ENCODE results near the gene CDYL. TPM values are rescaled to one million over a fixed set of nuclear protein-coding genes. Genes with fewer than 3 reads are reported as not detected.

Gene CDYL
- total and polyA plus RNA-seq, 2 of the 4 experiments (the other 2 are of a cell fraction), result 14.2 to 92.1 TPM

DNA sequence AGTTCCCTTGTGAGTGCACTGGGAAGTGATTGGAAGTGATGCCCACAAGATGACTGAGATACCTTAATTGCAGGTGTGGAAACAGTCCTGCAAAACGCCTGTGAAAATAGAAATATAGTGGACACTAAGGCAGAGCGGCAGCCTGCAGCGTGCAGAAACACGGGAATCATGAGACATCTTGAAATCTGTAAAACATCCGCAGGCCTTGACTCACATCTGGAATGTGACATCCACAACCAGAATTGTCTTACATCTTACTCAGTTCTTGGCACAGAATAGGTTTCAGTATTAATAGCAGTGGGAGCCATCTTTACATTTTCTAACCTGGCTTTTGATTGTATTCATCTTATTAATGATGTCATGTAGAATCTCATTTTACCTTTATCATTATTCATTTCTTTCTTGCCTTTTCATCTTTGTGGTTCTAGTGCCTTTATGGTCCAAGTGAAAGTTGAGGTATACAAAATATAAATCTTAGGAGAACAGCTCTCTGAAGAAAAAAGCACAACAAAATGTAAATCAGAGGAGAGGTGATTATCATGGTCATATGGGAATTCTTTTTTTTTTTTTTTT lies 44.6 kb downstream of the CDYL start:
- ChIA-PET CTCF (no interaction called here), POLR2A (ENCODE audit: unreplicated experiment) (no interaction called here)
- Histone ChIP-seq H3K9me1 (ENCODE audit: insufficient read depth, low read length) (peaks cover 9% of the 10 kb centered on the region), H2BK120ac (ENCODE audit: low read depth, low read length) (no peak overlapping the region), H2BK20ac (ENCODE audit: low read depth, low read length) (no peak overlapping the region), H3K36me3 (ENCODE audit: control insufficient read depth, insufficient read depth, low read length) (no peaks in the 10 kb centered on the region), H3K23ac (ENCODE audit: low read depth, low read length) (no peak overlapping the region), H2BK15ac (ENCODE audit: low read depth, low read length) (no peak overlapping the region), H4K20me1 (ENCODE audit: insufficient read depth, low read length) (peaks cover 54% of the 10 kb centered on the region), H3K4ac (ENCODE audit: low read depth, low read length) (no peak overlapping the region), H4K5ac (ENCODE audit: low read depth, low read length) (no peak overlapping the region), H3K79me1 (ENCODE audit: low read depth in 1 of 2, low read length in 2 of 2) (peaks cover 30 to 71% of the 10 kb centered on the region in 2 experiments; a peak in 3 of 4 replicates), H2AK5ac (ENCODE audit: low read depth, low read length) (no peak overlapping the region), H2AFZ (replicated peaks; ENCODE audit: low read length, poor library complexity) (no peak overlapping the region), H2AK9ac (replicated peaks; ENCODE audit: low read depth, low read length, poor library complexity) (no peak overlapping the region), H3K4me3 (ENCODE audit: insufficient read depth, low read depth, low read length) (no peak overlapping the region), H3K27ac (ENCODE audit: insufficient read depth, low read length) (no peak overlapping the region), H3K9ac (ENCODE audit: low read depth, low read length) (no peak overlapping the region), H4K91ac (ENCODE audit: insufficient read depth, low read depth, low read length) (no peak overlapping the region), H3K27me3 (ENCODE audit: control insufficient read depth, insufficient read depth, low read length) (no peaks in the 10 kb centered on the region), H3K56ac (ENCODE audit: extremely low read depth, insufficient read depth, low read length) (no peak overlapping the region), H3K4me1 (ENCODE audit: control insufficient read depth, insufficient read depth, low read length) (peaks cover 2% of the 10 kb centered on the region), H2BK5ac (ENCODE audit: low read depth, low read length, poor library complexity, severe bottlenecking) (no peak overlapping the region), H3K9me3 (ENCODE audit: control insufficient read depth, insufficient read depth, low read length) (peaks cover 1% of the 10 kb centered on the region; the same call in 1 of the 2 replicates), H4K8ac (ENCODE audit: low read depth in 2 of 2, low read length in 2 of 2) (no peak overlapping the region), H3K18ac (ENCODE audit: low read depth, low read length) (no peak overlapping the region), H3K14ac (replicated peaks; ENCODE audit: low read depth, low read length) (no peak overlapping the region), H3K4me2 (ENCODE audit: low read depth, low read length) (no peak overlapping the region)
- TF ChIP-seq RCOR1 (IDR thresholded peaks at IDR 0.05; ENCODE audit: insufficient replicate concordance, low read length) (no peak), RAD21 (IDR thresholded peaks at IDR 0.05; ENCODE audit: low read length) (no peak)
- TF ChIP-seq, protein P1, sequence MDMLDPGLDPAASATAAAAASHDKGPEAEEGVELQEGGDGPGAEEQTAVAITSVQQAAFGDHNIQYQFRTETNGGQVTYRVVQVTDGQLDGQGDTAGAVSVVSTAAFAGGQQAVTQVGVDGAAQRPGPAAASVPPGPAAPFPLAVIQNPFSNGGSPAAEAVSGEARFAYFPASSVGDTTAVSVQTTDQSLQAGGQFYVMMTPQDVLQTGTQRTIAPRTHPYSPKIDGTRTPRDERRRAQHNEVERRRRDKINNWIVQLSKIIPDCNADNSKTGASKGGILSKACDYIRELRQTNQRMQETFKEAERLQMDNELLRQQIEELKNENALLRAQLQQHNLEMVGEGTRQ (IDR thresholded peaks at IDR 0.05; ENCODE audit: low read depth, low read length), result no peak
- TF ChIP-seq, protein P2, sequence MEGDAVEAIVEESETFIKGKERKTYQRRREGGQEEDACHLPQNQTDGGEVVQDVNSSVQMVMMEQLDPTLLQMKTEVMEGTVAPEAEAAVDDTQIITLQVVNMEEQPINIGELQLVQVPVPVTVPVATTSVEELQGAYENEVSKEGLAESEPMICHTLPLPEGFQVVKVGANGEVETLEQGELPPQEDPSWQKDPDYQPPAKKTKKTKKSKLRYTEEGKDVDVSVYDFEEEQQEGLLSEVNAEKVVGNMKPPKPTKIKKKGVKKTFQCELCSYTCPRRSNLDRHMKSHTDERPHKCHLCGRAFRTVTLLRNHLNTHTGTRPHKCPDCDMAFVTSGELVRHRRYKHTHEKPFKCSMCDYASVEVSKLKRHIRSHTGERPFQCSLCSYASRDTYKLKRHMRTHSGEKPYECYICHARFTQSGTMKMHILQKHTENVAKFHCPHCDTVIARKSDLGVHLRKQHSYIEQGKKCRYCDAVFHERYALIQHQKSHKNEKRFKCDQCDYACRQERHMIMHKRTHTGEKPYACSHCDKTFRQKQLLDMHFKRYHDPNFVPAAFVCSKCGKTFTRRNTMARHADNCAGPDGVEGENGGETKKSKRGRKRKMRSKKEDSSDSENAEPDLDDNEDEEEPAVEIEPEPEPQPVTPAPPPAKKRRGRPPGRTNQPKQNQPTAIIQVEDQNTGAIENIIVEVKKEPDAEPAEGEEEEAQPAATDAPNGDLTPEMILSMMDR (conservative IDR thresholded peaks at IDR 0.05; ENCODE audit: low read depth, low read length), result no peak
- intact Hi-C loops (cut with micrococcal nuclease), result no loop called here
- DNase-seq (peak; percentile 69), ATAC-seq (ENCODE audit: low read depth) (no peak)
- WGBS, 2 experiments (ENCODE audit: extremely low coverage in 2 of 2, insufficient read length in 1 of 2), result 88% methylated on average over 1 of the region's 5 CpGs; no CpG with 5 or more reads in 1 of the 2 experiments
- dilution Hi-C loops (cut with HindIII; ENCODE audit: low sequenced_read_pairs, unreplicated experiment), result no loop called here
- no TSS peak for BruUV-seq (replicated peaks)
- in situ Hi-C loops (cut with MboI; ENCODE audit: low sequenced_read_pairs), result no loop called here

Data from IMR-90 (cell line).